ENCODE measurements around the gene DDX56. TPM values are rescaled to one million over a fixed set of nuclear protein-coding genes. Genes with fewer than 3 reads are reported as not detected.
"Not testable (repeated sequence)": the region's sequence is repeated elsewhere in the genome, so short reads cannot be mapped to it uniquely, and the experiment has no call there.

The DDX56 gene
- total and polyA plus RNA-seq, 2 donors (not counting 1 experiment from before 2014, with no cell fraction given), result 36.0 to 44.4 TPM

- no peaks in the 10 kb centered on the region for H3K79me2 ChIP-seq (ENCODE audit: control insufficient read depth, insufficient read depth, low read length)
- no peak for DNase-seq (ENCODE audit: low read depth in 2 of 2)
- H3K27me3 ChIP-seq (ENCODE audit: control insufficient read depth, insufficient read depth, low read length), result no peaks in the 10 kb centered on the region
- TF ChIP-seq EZH2 (IDR thresholded peaks at IDR 0.05; ENCODE audit: low read length, missing control alignments), result no peak
- no peak for TF ChIP-seq CTCF (conservative IDR thresholded peaks at IDR 0.05 in 1 of 2, IDR thresholded peaks at IDR 0.05 in 1 of 2; ENCODE audit: low read depth in 1 of 2, low read length in 2 of 2)
- H2AFZ ChIP-seq (ENCODE audit: low read length), result no peak overlapping the region
- no peak overlapping the region for H3K9ac ChIP-seq (ENCODE audit: insufficient read depth, low read length)
- no peaks in the 10 kb centered on the region for H3K4me1 ChIP-seq (ENCODE audit: control insufficient read depth, extremely low read depth, insufficient read depth, low read length)
- H3K36me3 ChIP-seq (ENCODE audit: control insufficient read depth, insufficient read depth, low read length), result peaks cover 32% of the 10 kb centered on the region
- no peak overlapping the region for H3K4me2 ChIP-seq (ENCODE audit: extremely low read depth, insufficient read depth, low read length)
- no peak overlapping the region for H3K27ac ChIP-seq (ENCODE audit: insufficient read depth, low read length)
- no peak overlapping the region for H3K4me3 ChIP-seq (replicated peaks in 1 of 4; ENCODE audit: control extremely low read depth in 1 of 4, insufficient read depth in 1 of 4, low read depth in 3 of 4, low read length in 4 of 4)
- H4K20me1 ChIP-seq (ENCODE audit: control insufficient read depth, extremely low read depth, insufficient read depth, low read length), result no peaks in the 10 kb centered on the region
- no peaks in the 10 kb centered on the region for H3K9me3 ChIP-seq (ENCODE audit: control insufficient read depth, insufficient read depth, low read depth, low read length)
Observed at GRCh38 chr7:44564606-44565005, 9.1 kb downstream of the DDX56 start.

- no peak overlapping the region for H3K27ac ChIP-seq (ENCODE audit: insufficient read depth, low read length)
Observed at GRCh38 chr7:44563171-44563679, 10.5 kb downstream of the DDX56 start.

GRCh38 chr7:44562622-44562962, 11.1 kb downstream of the DDX56 start:
- H3K27ac ChIP-seq (ENCODE audit: insufficient read depth, low read length); H3K9me3 ChIP-seq (ENCODE audit: control insufficient read depth, insufficient read depth, low read depth, low read length); H2AFZ ChIP-seq (ENCODE audit: low read length); H3K9ac ChIP-seq (ENCODE audit: insufficient read depth, low read length); H3K4me3 ChIP-seq (replicated peaks in 1 of 4; ENCODE audit: control extremely low read depth in 1 of 4, insufficient read depth in 1 of 4, low read depth in 3 of 4, low read length in 4 of 4); H3K79me2 ChIP-seq (ENCODE audit: control insufficient read depth, insufficient read depth, low read length); H3K4me2 ChIP-seq (ENCODE audit: extremely low read depth, insufficient read depth, low read length); H4K20me1 ChIP-seq (ENCODE audit: control insufficient read depth, extremely low read depth, insufficient read depth, low read length); H3K4me1 ChIP-seq (ENCODE audit: control insufficient read depth, extremely low read depth, insufficient read depth, low read length); H3K27me3 ChIP-seq (ENCODE audit: control insufficient read depth, insufficient read depth, low read length); DNase-seq (ENCODE audit: low read depth in 2 of 2): not testable (repeated sequence)
- H3K36me3 ChIP-seq (ENCODE audit: control insufficient read depth, insufficient read depth, low read length), result peaks cover 18% of the 10 kb centered on the region

More at GRCh38 chr7:44563171-44563679, 10.5 kb downstream of the DDX56 start:
- Histone ChIP-seq H2AFZ (ENCODE audit: low read length) (no peak overlapping the region), H3K79me2 (ENCODE audit: control insufficient read depth, insufficient read depth, low read length) (no peaks in the 10 kb centered on the region), H3K4me2 (ENCODE audit: extremely low read depth, insufficient read depth, low read length) (no peak overlapping the region), H3K27me3 (ENCODE audit: control insufficient read depth, insufficient read depth, low read length) (no peaks in the 10 kb centered on the region), H4K20me1 (ENCODE audit: control insufficient read depth, extremely low read depth, insufficient read depth, low read length) (no peaks in the 10 kb centered on the region), H3K36me3 (ENCODE audit: control insufficient read depth, insufficient read depth, low read length) (peaks cover 19% of the 10 kb centered on the region), H3K9ac (ENCODE audit: insufficient read depth, low read length) (no peak overlapping the region), H3K4me3 (replicated peaks in 1 of 4; ENCODE audit: control extremely low read depth in 1 of 4, insufficient read depth in 1 of 4, low read depth in 3 of 4, low read length in 4 of 4) (no peak overlapping the region), H3K9me3 (ENCODE audit: control insufficient read depth, insufficient read depth, low read depth, low read length) (no peaks in the 10 kb centered on the region), H3K4me1 (ENCODE audit: control insufficient read depth, extremely low read depth, insufficient read depth, low read length) (no peaks in the 10 kb centered on the region)
- TF ChIP-seq CTCF (conservative IDR thresholded peaks at IDR 0.05 in 1 of 2, IDR thresholded peaks at IDR 0.05 in 1 of 2; ENCODE audit: low read depth in 1 of 2, low read length in 2 of 2), result no peak
- TF ChIP-seq EZH2 (IDR thresholded peaks at IDR 0.05; ENCODE audit: low read length, missing control alignments), result no peak
- DNase-seq (ENCODE audit: low read depth in 2 of 2), result no peak

All from fibroblast of lung (primary cell).